IPS DF 4.7 (cell line): ENCODE measurements around the gene SUGCT.

ENCODE experiments used
- DNase-seq: peaks from one replicate; pipeline ENCODE4 v3.0.0-alpha.2; 2013; ENCODE audit warnings: low spot score; ENCODE audit errors: extremely low read depth

The SUGCT gene

DNA sequence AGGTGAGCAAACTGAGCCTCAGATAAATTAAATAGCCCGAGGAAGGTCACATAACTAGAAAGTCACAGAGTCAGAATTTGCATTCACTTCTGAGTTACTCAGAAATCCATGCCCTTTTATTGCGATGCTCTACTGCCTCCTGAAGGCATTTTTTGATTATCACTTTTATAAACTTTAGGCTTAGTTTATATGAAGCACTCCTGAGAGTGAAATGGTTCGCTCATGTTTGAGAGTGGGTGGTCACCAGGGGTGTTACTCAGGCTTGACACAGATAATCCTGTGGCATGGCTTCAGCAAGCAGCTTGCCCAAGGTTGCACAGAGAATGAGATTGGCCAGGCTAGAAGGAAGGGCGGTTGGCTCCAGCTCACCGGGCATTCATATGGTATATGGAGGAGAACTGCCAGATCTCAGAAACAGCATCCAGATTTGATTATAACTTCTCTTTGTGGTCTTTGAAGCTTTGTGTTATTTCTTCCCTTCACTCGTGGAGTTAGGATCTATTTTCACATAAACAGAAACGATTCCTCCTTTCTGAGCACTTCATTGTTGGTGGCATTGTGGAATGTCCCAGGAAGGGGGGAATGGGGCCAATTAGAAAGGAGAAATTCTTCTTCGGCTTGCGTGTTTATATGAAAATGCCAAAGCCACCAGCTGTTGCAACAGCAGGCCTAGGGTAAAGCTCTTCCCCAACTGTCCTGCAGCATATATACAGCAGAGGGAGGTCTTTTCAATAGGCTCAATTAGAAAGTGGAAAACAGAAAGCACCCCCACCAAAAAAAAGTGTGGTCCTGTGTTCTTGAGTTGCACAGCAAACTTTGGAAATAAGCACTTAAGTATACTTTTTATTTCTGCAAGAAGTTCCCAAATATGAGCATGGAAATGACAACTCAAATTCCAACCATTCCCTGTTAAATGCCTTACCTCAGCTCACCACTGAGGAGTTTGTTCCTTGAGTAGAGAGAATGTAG is 628.8 kb downstream of the SUGCT start:
- DNase-seq = no peak

DNA sequence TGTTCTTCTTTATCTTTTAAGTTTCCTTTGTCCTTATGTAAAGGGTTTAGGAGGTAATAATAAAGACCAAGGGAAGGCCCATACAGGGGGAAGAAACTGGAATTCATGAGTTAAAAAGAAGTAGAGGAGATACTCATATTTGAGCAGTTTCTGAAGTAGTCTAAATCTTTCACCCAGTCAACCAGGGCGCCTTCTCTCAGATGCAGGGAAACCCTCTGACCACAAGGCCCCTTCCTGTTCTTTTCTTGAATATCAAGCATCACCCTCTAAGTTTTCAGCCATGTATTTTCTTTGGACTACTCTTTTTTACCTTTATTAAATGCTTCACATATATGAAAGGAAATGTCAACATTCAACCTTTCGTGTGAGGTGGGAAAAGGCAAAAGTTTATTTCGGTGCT is 630.8 kb downstream of the SUGCT start:
- DNase-seq = no peak

DNA sequence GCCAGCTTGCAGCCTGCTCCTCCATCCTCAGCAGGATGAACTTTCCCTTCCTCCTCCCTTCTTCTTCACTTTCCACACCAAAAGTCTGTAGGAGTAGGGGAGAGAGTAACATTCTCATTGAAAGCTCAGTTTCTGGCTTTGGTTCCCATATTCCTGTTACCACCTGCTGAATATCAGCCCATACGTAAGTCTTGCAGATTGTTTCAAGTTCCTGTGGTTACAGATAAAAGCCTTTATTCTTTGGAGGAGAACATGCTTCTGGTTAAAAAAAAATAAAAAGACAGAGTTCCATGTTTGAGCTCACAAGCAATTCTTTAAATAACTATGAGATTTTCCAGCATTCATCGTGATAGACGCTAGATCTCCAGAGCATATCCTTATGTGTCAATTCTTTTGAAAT is 637.3 kb downstream of the SUGCT start:
- DNase-seq = no peak

DNA sequence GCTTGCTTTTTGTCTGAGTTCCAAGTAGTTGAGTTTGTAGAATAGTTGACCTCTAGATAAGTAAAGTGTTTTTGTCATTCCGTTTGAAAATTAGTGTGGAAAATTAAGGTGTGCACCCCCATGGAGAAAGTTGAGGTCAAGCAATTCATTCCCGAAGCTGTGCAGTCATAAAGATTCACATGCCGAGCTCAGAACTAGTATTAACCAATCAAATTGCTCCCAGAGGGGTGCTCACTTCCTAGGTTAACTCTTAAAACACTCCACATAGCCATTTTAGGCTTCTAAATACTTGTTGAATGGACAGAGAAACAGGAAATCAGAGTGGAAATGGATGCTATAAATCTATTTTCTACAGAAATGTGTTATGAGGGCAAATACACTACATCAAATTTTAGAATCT is 638.9 kb downstream of the SUGCT start:
- DNase-seq = no peak

DNA sequence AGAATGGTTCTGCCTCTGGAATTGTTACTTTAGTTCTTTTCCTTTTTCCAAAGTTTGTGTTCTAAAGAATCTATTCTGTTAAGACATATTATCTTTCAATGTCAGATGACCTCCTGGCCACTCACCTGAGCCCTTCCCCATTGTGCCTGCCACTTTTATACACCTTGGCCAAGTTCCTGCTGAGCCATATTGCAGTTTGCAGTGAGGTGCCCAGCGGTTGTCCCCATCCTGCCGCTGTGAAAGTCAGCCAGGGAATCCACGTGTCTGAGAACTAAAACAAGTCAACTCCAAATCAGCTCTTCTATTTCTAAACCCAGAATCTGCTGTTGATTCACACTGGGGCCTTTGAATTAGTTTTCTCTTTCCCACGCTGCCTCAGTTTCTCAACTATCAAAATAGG is 641.1 kb downstream of the SUGCT start:
- no peak for DNase-seq

DNA sequence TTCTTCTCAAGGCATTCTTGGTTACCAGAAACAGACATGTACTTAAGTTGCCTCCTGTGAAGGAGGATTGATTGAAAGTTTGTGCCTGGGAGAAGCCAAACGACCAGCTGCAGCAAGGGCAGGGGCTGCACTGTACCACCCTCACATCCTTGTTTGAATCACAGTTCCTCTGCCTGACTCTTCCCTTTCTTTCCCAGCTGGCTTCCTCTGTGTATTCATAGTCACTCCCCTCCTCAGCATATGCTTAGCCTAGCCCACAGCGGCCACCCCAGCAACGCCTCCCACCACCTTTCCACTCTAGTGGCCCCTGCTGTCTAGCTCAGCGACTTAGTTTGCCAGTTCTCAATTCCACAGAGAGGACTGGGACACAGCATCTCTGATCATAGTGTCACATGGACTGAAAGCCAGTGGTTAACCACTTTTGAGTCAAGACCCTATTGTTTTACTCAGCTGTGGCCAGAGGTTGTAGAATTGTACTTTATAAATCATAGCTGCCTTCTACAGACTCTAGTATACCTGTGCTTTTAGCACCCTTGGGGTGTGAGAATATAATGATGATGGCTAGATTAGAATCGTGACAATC is 643.0 kb downstream of the SUGCT start:
- no peak for DNase-seq

DNA sequence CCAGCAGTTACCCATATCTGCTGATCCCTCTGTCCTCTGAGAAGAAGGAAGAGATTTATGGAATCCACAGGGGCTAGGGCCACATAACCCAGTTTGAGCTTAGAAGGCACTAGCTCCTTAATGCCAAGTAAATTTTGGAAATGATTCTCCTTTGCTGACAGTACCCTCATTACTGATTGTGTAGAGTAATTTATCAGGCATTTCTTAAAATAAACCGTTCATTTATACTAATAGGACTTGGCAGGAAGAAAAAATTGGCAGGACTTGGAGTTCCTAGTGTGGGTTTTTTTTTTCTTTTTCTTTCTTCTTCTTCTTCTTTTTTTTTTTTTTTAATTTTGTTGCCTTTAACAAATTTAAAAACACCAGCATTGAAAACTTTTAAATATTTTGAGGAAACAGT is 645.7 kb downstream of the SUGCT start:
- no peak for DNase-seq

DNA sequence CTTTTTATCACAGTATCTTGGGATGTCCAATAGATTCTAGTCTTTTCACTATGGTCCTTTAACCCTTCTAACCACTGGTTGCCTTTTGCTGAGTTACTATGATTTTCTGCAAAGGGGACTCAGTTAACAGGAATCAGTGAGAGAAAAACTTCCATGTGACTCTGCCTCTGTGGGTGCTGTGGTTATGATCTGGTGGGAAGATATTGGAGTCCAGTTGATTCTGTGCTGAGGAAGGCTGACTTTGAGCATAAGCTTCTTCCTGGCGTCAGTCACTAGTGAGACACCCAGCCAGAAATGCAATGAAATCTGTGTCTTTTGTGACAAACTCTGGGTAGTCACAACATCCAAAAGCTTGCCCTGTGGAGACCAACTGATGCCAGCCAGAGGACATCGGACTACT is 648.0 kb downstream of the SUGCT start:
- DNase-seq = no peak

DNA sequence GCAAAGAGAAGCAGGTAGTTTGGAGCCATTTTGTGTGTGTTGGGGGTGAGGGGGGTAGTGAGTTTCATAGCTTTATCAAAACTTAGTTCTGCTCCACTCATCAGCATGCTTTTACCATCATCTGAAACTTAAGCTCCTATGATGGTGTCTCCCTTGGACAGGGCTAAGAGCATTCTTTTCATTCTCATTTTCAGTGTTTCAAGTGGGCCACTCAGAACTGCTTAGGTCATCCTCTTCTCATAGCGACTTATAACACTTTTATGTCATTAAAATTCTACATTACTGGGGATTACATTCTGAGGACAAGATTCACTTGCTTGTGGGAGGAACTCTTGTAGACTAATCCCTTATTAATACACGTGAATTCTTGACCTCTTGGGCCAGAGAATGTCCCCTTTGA is 649.4 kb downstream of the SUGCT start:
- DNase-seq = no peak

DNA sequence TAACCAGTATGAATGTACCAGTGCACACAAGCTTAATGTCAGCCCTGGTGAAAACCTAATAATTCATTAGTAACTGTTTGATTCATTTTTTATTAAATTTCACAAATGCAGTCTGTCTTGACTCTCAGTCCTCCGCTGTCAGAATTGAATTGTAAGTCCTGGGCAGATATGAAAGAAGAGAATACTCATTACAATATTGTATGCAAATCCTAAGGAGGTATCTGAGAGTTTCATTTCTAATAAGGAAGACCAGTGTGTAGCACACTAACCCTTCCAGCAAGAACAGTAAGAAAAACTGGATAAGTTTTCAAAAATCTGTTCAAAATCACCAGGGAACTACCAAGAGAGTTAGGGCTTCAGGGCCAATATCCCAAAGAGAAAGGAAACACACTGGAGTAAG is 652.1 kb downstream of the SUGCT start:
- DNase-seq = no peak

DNA sequence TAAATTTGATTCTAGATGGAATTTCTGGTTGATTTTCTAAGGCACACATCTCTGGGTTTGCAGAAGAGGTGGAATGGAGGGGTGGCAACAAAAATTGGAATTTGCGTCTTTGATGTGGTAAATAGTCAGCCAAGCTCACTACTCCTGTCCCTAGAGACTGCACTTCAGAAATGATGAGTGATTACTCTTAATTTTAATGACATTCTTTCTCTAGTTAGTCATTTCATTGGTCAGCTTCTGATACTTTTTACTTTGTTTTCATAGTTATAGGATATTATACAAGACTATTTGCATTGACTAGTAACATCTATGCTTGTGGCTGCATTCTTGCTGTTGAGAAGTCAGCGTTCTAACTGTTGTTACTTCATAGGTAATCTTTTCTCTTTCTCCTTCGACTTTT is 658.3 kb downstream of the SUGCT start:
- DNase-seq = no peak

DNA sequence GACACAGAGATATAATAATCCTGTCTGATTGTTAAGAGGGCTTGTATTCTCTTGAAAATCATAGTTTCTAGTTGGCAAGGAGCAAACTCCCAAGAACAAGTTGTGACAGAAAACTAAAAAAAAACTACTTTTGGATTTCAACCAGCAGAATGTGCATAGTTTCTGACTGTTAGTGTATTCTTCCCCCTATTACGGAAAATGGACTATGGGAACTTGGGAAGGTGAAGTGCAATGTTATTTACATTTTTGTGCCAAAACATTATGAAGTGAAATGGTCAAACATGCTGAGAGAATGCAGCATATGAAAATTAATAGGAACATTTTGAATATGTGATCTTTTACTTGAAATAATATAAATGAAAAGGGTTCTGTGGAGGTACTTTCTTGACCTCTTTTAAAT is 660.8 kb downstream of the SUGCT start:
- no peak for DNase-seq

DNA sequence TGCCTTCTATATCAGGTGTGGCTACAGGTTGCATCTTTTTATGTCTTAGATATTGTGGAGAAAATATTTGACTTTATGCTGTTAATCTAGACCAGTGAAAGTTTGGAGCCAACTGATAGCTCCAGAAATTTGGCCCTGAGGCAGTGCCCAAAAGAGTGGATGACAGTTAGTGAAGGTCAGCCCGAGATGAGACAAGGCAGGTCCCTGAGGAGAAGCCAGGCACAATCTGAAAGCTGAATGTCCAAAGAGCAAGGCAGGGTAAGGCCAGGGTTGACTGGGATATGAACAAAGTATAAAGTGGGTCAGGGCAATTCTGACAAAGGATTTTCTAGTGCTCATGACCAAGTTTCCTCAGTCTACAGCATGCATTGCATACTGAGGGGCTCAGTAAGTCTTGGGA is 661.9 kb downstream of the SUGCT start:
- DNase-seq = no peak

DNA sequence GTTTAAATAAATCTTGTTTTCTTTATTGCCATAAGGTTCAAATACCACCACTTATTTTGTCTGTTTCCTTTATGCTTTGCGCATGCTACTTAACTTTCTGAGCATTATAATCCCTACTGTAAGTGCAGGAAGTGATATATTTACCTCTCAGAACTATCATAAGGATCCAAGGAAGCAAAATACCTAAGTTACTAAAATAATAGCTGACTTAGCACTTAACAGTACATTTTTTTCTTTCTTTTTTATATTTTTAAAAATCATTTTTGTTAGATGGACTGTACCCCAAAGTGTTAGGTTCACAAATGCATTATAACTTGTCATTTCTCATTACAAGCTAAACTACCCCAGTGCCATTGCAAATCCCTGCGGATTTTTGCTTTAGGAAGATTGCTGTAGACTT is 663.8 kb downstream of the SUGCT start:
- no peak for DNase-seq

DNA sequence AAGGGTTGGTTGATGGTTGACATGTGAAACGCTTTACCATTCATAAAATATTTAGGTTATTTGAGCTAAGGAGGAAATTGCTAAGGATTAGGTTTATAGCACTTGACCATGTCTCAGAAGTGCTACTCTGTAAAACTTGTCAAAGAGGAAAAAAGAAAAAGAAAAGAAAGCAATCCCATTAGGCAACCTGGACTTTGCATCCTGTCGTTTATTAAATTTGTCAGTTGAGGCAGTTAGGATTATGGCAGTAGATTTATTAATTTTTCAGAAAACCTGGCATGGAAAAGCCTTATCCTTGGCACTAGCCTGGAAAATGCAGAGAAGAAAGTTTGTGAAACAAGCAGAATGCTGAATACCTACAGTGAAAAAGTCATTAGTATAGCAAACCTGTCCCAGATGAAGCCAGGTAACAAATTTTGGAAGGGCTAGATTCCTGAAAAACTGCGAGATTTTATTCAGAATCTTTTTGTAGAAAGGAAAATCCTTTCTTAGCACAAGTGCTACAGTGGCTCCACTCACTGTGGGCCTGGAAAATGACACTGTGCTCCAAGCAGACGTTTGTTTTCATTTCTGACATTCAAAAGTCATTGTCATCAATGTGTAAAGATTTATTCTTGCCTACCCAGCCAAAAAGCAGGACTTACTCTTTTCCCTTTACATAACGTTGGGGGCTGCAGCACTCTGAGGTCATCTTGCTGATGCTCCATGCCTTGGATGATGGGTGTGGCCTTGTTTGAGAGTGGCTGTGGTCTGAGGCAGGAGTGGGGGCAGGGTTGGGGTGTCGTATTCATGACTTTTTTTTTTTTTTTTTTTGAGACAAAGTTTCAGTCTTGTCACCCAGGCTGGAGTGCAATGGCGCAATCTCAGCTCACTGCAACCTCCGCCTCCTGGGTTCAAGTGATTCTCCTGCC is 664.9 kb downstream of the SUGCT start:
- DNase-seq = no peak

DNA sequence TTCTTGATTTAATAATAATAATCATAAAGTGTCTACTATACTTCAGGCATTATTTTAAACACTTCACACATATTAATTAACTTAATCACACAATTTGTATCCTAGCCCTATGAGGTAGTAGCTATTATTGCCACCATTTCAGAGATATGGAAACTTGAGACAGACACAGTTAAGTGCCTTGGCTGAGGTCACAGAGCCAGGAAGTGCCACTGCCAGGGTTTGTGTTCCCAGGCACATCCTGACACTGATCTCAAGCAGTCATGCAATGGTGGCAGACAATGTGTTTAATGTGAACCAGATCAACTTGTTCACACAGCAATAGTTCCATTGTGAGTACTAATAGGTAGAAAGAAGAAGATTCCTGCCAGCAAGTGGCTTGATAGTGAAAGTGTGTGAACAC is 666.0 kb downstream of the SUGCT start:
- DNase-seq = no peak

DNA sequence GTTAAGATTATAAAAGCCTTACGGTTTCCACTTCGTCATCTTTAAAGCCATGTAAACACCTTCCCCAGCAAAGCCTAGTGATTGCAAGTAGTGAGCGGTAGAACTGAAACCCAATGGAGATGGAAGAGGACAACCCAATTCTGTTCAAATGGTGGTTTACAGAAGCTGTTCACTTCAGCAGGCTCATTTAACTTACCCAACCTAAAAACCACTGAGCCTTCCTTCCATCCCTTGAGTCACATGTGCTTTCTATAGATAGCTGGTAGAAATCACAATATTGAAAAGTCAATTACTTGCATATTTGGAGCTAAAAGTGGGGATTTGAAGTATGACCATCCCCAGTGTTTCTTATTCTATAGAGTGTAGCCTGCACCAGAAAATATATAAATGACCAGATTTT is 667.7 kb downstream of the SUGCT start:
- DNase-seq = no peak

DNA sequence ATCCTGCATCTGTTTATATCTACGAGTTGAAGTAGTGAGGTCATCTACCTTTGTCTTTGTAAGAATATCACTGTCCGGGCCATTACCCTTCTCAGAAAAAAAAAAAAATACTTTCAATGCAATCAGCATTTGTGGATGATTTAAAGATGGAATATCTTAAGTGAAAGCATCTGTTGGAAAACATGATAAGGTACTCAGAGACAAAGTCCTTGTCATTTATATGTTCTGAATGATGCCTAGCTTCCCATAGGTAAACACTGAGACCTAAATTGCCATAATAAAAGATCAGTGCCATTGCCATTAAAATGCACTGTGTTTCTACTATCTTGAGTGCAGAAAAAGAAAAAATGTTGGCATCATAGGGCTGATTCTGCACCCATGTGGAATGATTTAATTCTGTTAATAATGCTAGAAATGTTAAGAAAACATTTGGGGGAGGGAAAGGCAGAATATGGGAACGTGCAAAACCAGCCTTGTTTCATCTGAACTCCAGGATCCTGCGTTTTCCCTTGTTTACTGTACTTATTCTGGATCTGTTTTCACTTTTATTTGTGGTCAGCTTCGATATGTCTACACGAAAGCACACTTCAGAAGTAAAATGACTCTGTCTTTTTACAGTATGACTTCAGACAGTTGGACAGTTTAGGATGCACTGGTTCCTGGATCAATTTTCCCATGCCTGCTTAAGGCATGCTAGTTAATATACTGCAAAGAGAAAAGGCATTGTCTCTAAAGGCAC is 669.8 kb downstream of the SUGCT start:
- DNase-seq = no peak

DNA sequence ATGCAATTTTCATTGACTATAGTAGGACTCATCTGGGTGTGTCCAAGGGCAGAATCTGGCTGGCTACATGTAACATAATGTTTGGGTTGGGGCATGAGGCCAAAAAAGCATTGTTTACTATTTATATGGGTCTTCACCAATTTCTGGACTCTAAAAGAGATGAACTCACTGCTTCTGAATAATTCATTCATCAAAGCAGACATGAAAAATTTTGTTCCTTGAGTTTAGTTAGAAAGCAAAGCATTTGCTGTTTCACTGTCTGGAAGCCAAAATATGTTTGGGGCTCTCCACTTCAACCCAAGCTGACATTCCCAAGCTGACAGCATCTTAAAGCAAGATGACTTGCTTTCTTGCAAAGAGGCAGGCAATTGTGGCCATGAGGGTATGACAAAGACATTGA is 670.6 kb downstream of the SUGCT start:
- DNase-seq = no peak

DNA sequence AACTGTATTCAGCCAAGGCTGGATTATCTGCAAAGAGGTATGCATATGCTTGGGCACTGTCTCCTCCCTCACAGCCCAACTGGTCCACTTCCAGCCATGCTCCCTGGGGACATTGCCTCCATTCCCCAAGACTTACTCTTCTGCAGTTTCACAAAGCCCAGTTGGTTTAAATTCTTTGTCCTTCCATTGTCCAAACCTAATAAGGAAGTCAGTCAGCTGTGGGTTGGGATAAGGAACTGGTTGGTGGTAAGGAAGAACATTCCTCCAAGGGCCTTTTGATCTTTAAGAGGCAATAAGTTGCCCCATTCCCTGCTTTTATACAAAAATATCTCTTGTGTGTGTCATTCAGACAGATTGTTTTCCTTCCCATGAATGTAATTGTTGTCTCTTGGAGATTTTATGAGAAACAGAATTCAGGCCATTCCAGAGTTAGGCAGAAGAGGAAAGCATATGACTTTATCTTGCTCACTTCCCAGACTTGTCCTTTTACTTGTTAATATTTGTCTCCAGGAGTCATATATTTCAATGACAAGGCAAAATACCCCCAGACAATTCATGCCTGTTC is 673.7 kb downstream of the SUGCT start:
- DNase-seq = no peak

DNA sequence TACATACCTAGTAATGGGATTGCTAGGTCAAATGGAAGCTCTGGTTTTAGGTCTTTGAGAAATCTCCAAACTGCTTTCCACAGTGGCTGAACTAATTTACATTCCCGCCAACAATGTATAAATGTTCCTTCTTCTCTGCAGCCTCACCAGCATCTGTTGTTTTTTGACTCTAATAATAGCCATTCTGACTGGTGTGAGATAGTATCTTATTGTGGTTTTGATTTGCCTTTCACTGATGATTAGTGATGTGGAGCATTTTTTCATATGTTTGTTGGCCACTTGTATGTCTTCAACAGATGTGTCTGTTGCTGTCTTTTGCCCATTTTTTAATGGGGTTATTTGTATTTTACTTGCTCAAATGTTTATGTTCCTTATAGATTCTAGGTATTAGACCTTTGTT is 675.5 kb downstream of the SUGCT start:
- no peak for DNase-seq
